RCC 7860 (cell line): ENCODE results near the gene ANO2.
A peak's percentile ranks its signal among the peaks of the same experiment; 100 is the strongest.
"Not testable (repeated sequence)": the region's sequence is repeated elsewhere in the genome, so short reads cannot be mapped to it uniquely, and the experiment has no call there.

Experiments used
- DNase-seq: peaks from one replicate; pipeline ENCODE4 v3.0.0-alpha.2; 2015; ENCODE audit warnings: low spot score
- FAIRE-seq: peaks from 2 replicates; lab custom pipeline; 2012; peaks lifted over from hg19 to GRCh38; lab: Jason Lieb, UNC

ANO2 gene

DNA sequence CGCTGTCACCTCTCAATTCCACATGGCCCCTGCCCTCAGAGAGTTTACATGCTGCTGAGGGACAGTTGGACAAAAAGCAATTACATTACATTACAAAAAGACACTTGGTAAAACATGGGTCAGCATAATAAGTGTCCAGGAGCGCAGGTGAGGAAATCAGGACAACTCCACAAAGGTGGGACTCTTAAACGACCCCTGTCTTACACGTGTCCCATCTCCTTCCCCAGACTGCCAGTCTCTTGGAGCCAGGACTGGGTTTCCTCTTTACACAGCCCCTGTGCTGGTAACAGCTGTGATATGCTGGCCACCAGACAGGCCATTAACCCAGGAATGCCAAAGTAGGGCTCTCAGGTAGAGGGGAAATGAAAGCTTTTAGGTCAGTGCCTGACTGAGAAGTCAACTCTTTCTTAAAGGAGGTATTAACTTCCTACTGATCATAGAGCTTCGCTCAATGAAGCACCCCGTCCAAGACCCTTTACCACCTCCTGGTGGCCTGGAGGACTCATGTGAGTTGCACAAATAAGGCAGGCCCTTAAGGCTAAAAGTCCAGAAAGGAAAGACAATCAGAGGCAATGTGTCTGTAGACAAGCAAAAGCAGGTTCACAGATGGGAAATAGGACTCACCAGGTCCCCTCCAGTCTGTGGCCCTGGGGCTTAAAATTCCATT, 55.5 kb downstream of the ANO2 start:
- no peak for DNase-seq
- FAIRE-seq: no peak

GRCh38 chr12:5888816-5889315, 56.2 kb downstream of the ANO2 start:
- FAIRE-seq (no peak), DNase-seq (no peak)

- not testable (repeated sequence) for DNase-seq, FAIRE-seq
Measured at GRCh38 chr12:5887819-5888218, 57.2 kb downstream of the ANO2 start.

DNA sequence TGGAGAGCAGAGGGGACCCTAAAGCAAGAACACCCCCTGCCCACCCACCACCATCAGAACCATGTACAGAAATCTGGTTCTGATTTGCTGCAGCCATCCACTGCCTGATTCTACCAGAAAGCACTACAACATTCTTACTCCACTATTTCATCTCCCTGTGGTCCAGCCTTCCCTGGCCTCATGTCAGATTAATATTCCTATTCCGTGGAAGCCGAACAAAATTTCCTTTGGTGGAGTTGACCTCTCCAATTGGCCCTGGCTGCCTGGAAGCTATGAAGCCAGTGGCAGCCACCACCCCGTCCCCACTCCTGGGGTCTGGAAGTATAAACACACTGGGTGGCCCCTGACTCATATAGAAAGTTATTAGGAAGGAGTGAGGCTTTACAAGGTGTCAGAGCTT, 60.2 kb downstream of the ANO2 start:
- DNase-seq (no peak), FAIRE-seq (no peak)

DNA sequence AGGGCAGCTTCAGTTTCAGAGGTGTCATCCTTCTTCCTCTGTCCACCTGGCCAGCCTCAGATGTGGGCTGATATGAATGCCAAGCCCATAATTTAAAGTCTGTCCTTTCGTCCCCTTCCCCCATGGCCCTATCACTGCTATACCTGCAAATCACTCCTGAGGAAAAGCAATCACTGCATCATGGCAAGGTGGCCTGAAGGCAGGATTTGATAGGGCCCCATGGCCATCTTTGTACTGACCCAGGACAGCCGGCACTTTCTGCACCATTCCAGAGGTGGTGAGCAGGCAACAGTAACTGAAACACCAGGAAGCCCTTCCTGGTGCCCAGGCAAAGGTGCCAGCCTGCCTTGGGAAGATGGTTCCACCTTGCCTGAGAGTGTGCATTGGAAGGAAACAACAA, 60.8 kb downstream of the ANO2 start:
- DNase-seq (no peak), FAIRE-seq (no peak)

DNA sequence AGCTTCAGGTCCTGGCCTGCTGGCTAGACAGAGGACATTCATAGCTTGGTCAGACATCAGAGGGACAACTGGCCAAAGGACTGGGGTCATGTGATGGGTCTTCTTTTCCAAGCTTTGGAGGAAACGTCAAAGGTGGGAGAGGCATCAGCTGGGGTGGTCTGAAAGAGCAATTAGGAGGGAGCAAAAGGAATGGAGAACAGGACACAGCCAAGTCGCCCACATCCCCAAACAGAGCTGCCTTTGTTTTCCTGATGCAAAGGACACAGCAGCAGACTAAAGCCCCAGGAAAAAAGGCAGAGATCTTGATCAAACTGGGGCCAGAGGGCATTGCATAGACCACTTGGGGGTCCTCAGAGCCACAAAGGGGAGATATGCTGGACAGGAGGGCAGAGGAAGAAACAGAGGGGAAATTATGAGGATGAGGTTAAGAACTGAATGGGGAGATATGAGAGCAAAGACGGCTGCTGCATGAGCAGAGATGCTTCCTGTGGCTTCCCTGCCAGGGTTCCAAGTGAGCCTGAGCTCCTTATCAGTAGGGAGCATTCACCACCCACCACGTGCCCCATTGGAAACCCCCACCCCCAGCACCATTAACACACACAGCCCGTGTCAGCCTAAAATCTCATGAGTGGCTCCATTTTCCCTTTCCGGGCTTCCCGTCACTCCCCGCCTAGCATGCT, 62.4 kb downstream of the ANO2 start:
- no peak for FAIRE-seq
- no peak for DNase-seq

DNA sequence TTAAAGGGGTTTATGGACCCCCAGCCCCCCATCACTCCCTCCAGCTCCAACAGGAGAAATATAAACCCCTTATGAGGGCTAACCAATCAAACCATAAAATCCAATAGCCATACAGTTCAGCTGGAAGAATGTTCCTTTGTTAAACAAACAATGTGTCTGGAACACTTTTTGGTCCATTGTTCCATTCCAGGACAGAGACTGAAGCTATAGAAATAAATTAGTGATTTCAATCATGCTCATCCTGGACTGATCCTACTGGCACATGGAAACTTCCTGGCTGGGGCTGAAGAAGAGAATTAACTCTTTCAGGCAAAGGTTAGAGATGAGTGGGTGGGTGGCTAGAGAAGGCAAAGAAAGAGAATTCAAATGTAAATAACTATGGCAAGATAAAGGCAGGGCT, 63.4 kb downstream of the ANO2 start:
- DNase-seq: no peak
- no peak for FAIRE-seq

GRCh38 chr12:5881101-5881606, 63.9 kb downstream of the ANO2 start:
- DNase-seq: no peak
- no peak for FAIRE-seq

DNA sequence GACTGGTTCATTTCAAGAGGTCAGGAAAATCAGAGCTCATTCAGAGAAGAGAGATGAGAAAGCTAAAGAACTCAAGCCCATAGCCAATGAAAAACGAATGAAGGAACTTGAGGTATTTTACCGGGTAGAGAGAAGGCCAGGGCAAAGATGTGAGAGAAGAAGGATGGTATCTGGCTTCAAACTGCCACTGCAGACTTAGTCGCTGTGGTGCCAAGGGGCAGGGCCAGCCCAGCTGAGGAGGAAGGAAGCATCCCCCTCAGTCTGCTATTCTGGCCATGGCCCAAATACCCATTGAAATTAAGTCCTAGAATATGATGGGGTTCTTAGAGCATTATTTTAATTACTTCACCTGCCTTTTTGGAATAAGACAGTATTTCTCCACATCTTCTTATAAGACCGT, 69.2 kb downstream of the ANO2 start:
- no peak for FAIRE-seq
- no peak for DNase-seq

DNA sequence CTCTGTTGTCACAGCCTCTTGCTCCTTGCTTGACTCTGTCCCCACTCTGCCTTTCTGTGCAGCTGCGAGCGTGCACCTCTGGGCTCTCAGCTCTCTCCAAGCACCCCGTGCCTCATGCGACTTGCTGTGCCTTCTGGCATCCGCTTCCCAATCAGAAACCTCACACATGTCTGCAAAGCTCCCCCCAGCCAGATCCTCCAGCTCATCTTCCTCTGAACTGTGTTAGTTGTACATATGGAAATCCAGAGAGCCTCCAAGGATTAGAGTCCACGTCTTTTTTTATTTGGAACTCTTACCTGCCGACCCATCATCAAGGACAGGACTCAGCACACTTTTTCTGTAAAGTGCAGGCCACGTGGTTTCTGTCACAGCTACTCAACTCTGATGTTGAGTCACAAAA, 70.5 kb downstream of the ANO2 start:
- DNase-seq (no peak), FAIRE-seq (no peak)

DNA sequence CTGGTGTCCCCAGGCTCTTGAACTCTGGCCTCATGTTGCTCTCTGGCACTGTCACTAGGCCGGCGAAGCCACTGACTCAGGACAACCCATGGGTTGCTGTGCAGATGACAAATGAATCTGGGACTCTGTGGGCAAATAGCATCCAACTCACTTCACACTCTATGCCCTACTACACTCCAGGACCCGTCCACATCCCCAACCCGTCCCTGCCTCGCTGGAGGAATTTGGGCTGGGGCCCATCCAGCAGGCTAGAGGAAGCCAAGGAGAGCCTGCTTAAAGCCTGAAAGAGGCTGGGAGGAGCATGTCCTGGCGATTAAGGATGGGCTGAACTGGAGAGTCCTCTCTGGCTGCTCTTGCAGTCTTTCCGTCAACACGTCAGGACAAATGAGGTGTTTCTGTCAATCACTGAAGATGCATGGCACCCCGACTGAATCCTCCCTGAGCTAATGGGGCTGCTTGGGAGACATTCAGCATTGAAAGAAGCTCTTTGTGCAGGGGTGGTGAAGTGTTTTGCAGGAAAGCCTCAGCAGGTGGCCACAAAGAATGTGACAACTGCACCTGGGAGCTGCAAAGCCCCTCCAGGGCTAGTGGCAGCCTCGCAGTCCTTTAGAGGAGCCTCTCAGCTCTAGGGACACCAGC, 71.7 kb downstream of the ANO2 start:
- no peak for FAIRE-seq
- no peak for DNase-seq

- FAIRE-seq: no peak
- DNase-seq: peak; percentile 14
Measured at GRCh38 chr12:5872745-5873144, 72.3 kb downstream of the ANO2 start.

DNA sequence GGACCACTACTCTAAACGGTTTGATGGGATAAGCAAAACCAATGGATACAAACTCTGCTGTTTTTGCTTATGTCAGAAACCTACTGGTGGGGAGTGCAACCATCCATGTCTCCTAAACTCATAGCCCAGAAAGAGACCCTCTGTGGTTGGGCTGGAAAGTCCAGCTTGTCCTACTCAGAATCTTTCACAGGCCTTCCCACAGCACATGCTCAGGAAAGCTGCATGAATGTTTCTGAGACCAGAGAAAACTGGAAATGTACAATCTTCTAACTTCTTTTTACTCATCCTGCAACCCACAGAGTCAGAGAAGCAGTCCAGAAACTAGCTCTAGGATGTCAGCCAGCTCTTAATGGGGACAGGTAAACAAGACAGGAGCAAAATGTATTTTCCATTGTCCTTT, 73.3 kb downstream of the ANO2 start:
- DNase-seq (no peak), FAIRE-seq (no peak)

GRCh38 chr12:5870183-5870582, 74.9 kb downstream of the ANO2 start:
- FAIRE-seq: no peak

GRCh38 chr12:5868625-5869295, 76.3 kb downstream of the ANO2 start:
- FAIRE-seq: no peak
- no peak for DNase-seq

More at GRCh38 chr12:5870183-5870582, 74.9 kb downstream of the ANO2 start:
- DNase-seq: no peak

- FAIRE-seq (no peak), DNase-seq (no peak)
Measured at GRCh38 chr12:5865397-5865796, 79.7 kb downstream of the ANO2 start.

- DNase-seq: no peak
- FAIRE-seq: no peak
Measured at GRCh38 chr12:5864972-5865371, 80.1 kb downstream of the ANO2 start.

- FAIRE-seq (no peak), DNase-seq (no peak)
Measured at GRCh38 chr12:5864301-5864700, 80.8 kb downstream of the ANO2 start.

DNA sequence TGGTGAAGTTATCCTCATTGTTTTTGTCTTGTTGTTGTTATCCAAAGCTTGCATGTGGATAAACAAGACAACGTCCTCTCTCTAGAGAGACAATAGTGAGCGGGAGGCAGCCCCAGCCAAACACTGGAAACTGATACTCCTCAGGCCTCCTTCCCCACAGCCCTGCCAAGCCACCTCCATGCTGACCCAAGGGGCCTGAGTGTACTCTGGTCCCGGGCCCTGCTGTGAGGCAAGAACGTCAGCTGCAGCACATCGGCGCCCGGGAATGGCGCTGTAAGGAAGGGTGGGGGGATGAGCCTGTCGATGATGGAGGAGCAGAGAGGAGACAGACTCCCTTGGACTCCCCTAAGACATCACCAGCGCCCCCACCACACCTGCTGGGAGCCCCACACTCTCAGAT, 83.6 kb downstream of the ANO2 start:
- no peak for FAIRE-seq
- DNase-seq: no peak

GRCh38 chr12:5856692-5857091, 88.4 kb downstream of the ANO2 start:
- no peak for FAIRE-seq
- no peak for DNase-seq

GRCh38 chr12:5846950-5847349, 98.1 kb downstream of the ANO2 start:
- no peak for FAIRE-seq
- no peak for DNase-seq
